GM12892 (cell line): ENCODE data around the gene BCKDHB.

Source experiments
- DNase-seq: peaks from one replicate; pipeline ENCODE4 v3.0.0; 2011; ENCODE audit not compliant: insufficient read length
- FAIRE-seq: peaks from 2 replicates; lab custom pipeline; 2011; peaks lifted over from hg19 to GRCh38; lab: Jason Lieb, UNC
- POLR2A ChIP-seq: IDR thresholded peaks from 2 replicates; pipeline ENCODE4 v1.6.1; 2011; ENCODE audit warnings: low read depth, low read length, control low read depth
- POLR2AphosphoS5 ChIP-seq: IDR thresholded peaks from 2 replicates; pipeline ENCODE4 v1.6.1; 2011; ENCODE audit warnings: low read depth, low read length, control low read depth
- TAF1 ChIP-seq: IDR thresholded peaks from 2 replicates; pipeline ENCODE4 v1.6.1; 2011; ENCODE audit warnings: low read depth, mild to moderate bottlenecking, control low read depth, low read length, borderline replicate concordance

The BCKDHB gene

GRCh38 chr6:80325742-80326141, 219.3 kb downstream of the BCKDHB start:
- DNase-seq: no peak
- TF ChIP-seq POLR2A (no peak), TAF1 (no peak), POLR2AphosphoS5 (no peak)
- FAIRE-seq: no peak

- DNase-seq (no peak), FAIRE-seq (no peak)
These were observed 222.2 kb downstream of the BCKDHB start for GRCh38 chr6:80328652-80329051.

GRCh38 chr6:80329496-80329895, 223.0 kb downstream of the BCKDHB start:
- FAIRE-seq (no peak), DNase-seq (no peak)
- no peak for TF ChIP-seq TAF1
- TF ChIP-seq POLR2A: no peak
- TF ChIP-seq POLR2AphosphoS5: no peak

More at GRCh38 chr6:80328652-80329051, 222.2 kb downstream of the BCKDHB start:
- TF ChIP-seq POLR2A (no peak), POLR2AphosphoS5 (no peak), TAF1 (no peak)

GRCh38 chr6:80330961-80331360, 224.5 kb downstream of the BCKDHB start:
- FAIRE-seq: no peak
- no peak for DNase-seq
- no peak for TF ChIP-seq POLR2A
- no peak for TF ChIP-seq TAF1
- no peak for TF ChIP-seq POLR2AphosphoS5

GRCh38 chr6:80331522-80331921, 225.1 kb downstream of the BCKDHB start:
- no peak for TF ChIP-seq POLR2A
- no peak for TF ChIP-seq TAF1
- TF ChIP-seq POLR2AphosphoS5: no peak
- DNase-seq: no peak
- no peak for FAIRE-seq

GRCh38 chr6:80331974-80332373, 225.5 kb downstream of the BCKDHB start:
- TF ChIP-seq TAF1 (no peak), POLR2A (no peak), POLR2AphosphoS5 (no peak)
- FAIRE-seq: no peak
- no peak for DNase-seq

GRCh38 chr6:80333342-80333741, 226.9 kb downstream of the BCKDHB start:
- no peak for DNase-seq
- FAIRE-seq: no peak
- TF ChIP-seq POLR2AphosphoS5 (no peak), TAF1 (no peak), POLR2A (no peak)

GRCh38 chr6:80335121-80335531, 228.7 kb downstream of the BCKDHB start:
- TF ChIP-seq TAF1: no peak
- TF ChIP-seq POLR2AphosphoS5: no peak
- no peak for TF ChIP-seq POLR2A
- FAIRE-seq (no peak), DNase-seq (no peak)

- no peak for FAIRE-seq
- TF ChIP-seq POLR2AphosphoS5 (no peak), TAF1 (no peak), POLR2A (no peak)
- no peak for DNase-seq
These were observed 230.4 kb downstream of the BCKDHB start for GRCh38 chr6:80336911-80337310.

GRCh38 chr6:80338201-80338836, 231.8 kb downstream of the BCKDHB start:
- DNase-seq: no peak

GRCh38 chr6:80339421-80339820, 232.9 kb downstream of the BCKDHB start:
- DNase-seq (no peak), FAIRE-seq (no peak)
- TF ChIP-seq POLR2A (no peak), TAF1 (no peak), POLR2AphosphoS5 (no peak)

More at GRCh38 chr6:80338201-80338836, 231.8 kb downstream of the BCKDHB start:
- FAIRE-seq: no peak
- no peak for TF ChIP-seq POLR2AphosphoS5

GRCh38 chr6:80340280-80340679, 233.8 kb downstream of the BCKDHB start:
- TF ChIP-seq POLR2AphosphoS5: no peak
- no peak for TF ChIP-seq POLR2A
- TF ChIP-seq TAF1: no peak
- FAIRE-seq (no peak), DNase-seq (no peak)
